ENCODE data around the gene GPR158. TPM values are rescaled to one million over a fixed set of nuclear protein-coding genes. Genes with fewer than 3 reads are reported as not detected.
A peak's percentile ranks its signal among the peaks of the same experiment; 100 is the strongest.

GPR158 gene
- under 1 TPM; 0.07 to 0.16 TPM for total RNA-seq

DNA sequence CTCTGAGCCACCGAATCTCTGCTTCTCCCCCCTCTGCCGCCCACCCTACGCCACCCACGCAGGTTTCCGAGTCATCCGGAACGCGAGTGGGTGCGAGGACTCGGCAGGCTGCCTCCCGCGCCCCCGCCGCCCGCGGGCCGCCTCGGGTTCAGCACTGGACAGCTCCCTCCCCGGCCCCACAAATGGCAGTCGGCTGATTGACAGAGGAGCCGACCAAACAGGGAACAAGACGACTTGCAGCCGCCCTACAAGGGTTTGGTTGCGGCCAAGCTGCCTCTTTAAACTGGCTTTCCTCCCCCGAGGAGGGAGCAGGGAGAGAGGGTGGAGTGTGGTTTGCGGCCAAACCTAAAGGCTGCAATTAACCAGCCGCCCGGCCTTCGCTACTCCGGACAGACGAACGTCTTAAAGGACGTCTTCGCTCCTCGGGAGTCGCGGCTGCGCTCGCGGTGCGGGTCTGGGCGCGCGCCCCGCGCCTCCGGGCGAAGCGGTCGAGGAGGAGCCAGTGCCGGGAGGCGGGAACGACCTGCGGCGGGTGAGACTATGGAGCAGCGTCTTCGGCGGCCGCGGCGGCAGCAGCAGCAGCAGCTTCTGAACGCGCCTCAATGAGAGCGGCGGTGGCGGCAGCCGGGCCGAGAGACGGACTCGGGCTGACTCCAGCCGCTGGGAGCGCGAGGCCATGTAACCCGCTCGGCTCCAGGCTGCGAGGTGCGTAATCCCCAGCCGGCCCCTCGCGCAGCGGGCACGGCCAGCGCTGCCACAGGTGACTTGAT, at the start of gene GPR158:
GPR158 (plus strand) TSS at position 541 of the 770 bp plus-strand sequence. CDS start 420 bp downstream, outside the sequence.
- peaks cover 10% of the 10 kb centered on the region for H3K4me1 ChIP-seq
- H3K36me3 ChIP-seq, result no peaks in the 10 kb centered on the region
- no peak for TF ChIP-seq CTCF (IDR thresholded peaks at IDR 0.05)
- H3K9ac ChIP-seq (ENCODE audit: low read depth in 2 of 2, low read length in 2 of 2), result no peak within 1 kb of the TSS
- H3K27me3 ChIP-seq, result peaks cover 36% of the 10 kb centered on the region
- intact Hi-C loops (cut with DNase I), result no loop called here
- no peaks in the 10 kb centered on the region for H3K9me3 ChIP-seq
- DNase-seq, result peak; percentile 91
- peak within 1 kb of the TSS; percentile 49 for H3K4me3 ChIP-seq
- no peak within 1 kb of the TSS for H3K27ac ChIP-seq

DNA sequence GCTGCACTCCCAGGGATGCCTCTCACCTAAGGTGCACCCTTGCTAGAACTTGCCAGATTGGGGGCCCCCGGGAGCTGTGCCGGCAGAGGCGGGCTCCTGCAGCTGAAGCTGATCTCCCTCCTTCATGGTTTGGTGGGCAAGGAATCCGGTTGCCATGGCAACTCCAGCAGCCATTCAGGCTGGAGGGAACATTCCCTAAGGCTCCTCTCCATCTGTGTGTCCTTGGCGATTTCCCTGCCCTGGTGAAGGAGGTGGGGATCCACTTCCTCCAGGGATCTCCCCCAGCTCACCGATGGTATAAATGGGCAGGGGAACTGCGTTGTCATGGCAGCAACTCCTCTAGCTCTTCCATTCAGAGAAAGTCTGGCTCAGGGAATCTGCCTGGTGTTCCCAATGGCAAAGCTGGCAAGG, 49.6 kb upstream of the GPR158 start:
- no peaks in the 10 kb centered on the region for H3K9me3 ChIP-seq
- DNase-seq, result no peak
- intact Hi-C loops (cut with DNase I), result no loop called here
- H3K36me3 ChIP-seq, result no peaks in the 10 kb centered on the region
- H3K4me1 ChIP-seq, result no peaks in the 10 kb centered on the region
- no peak overlapping the region for H3K4me3 ChIP-seq
- no peak overlapping the region for H3K27ac ChIP-seq
- no peak overlapping the region for H3K9ac ChIP-seq (ENCODE audit: low read depth in 2 of 2, low read length in 2 of 2)
- TF ChIP-seq CTCF (IDR thresholded peaks at IDR 0.05), result no peak
- H3K27me3 ChIP-seq, result no peaks in the 10 kb centered on the region

- no peak overlapping the region for H3K27ac ChIP-seq
- H3K4me1 ChIP-seq, result no peaks in the 10 kb centered on the region
- no peak for DNase-seq
- H3K4me3 ChIP-seq, result no peak overlapping the region
- intact Hi-C loops (cut with DNase I), result no loop called here
- no peaks in the 10 kb centered on the region for H3K9me3 ChIP-seq
- no peak overlapping the region for H3K9ac ChIP-seq (ENCODE audit: low read depth in 2 of 2, low read length in 2 of 2)
- no peaks in the 10 kb centered on the region for H3K27me3 ChIP-seq
- no peak for TF ChIP-seq CTCF (IDR thresholded peaks at IDR 0.05)
- no peaks in the 10 kb centered on the region for H3K36me3 ChIP-seq
Observed at GRCh38 chr10:25129592-25129991, 45.2 kb upstream of the GPR158 start.

DNA sequence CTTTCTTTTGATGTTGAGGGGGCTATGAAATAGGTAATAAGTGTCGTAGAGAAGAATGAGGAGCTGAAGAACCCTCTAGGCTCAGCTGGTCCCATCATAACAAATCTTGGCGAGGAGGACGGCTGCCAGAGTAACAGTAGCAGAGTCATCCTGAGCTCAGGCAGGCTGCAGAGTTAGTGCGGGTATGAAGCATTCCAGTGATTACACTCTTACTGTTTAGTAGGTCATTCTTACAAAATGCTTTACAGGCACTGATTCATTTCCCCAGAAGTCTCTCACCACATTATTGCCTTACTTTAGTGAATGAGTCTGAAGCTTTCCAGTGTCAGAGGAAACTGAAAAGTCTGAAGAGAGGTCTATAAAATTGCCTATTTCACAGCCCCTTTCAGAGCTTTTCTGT, 43.9 kb upstream of the GPR158 start:
- H3K4me3 ChIP-seq, result no peak overlapping the region
- H3K4me1 ChIP-seq, result no peaks in the 10 kb centered on the region
- H3K9ac ChIP-seq (ENCODE audit: low read depth in 2 of 2, low read length in 2 of 2), result no peak overlapping the region
- H3K27ac ChIP-seq, result no peak overlapping the region
- H3K36me3 ChIP-seq, result no peaks in the 10 kb centered on the region
- no peaks in the 10 kb centered on the region for H3K27me3 ChIP-seq
- no peak for TF ChIP-seq CTCF (IDR thresholded peaks at IDR 0.05)
- intact Hi-C loops (cut with DNase I), result no loop called here
- DNase-seq, result no peak
- no peaks in the 10 kb centered on the region for H3K9me3 ChIP-seq

DNA sequence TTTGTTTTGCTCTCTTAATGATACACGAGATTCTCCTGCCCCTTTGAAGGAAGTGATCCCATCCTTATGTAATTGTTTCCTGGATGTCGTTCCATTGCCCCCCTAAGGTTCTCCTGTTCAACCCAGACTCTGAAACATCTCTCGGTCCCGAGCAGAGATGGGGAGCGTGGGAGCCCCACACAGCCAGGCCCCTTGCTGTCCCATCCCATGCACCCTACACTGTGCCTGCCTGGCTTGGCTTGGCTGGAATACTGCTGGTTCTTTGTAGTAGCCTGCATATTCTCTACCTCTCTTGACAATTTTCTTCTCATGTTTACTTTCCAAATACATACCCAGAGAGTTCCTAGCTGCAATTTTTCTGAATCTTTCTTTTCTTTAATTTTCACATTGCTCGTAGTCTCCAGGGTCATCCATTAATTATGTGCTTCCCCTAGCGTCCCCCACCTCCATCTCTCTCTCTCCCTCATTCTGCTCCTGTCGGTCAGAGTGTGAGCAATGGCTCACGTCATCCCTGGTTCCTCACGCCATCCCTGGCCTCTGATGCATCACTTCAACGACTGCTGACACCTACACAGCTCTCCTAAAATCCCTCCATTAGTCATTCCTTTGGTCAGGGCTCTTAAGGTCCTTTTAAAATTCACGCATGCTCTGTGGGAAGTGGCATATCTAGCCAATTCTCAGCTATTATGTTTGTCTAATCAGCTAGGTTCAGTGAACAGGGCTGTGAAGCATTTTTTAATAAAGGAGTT, 32.5 kb upstream of the GPR158 start:
- Histone ChIP-seq H3K9me3 (no peaks in the 10 kb centered on the region), H3K4me1 (no peaks in the 10 kb centered on the region), H3K4me3 (no peak overlapping the region), H3K27ac (no peak overlapping the region), H3K9ac (ENCODE audit: low read depth in 2 of 2, low read length in 2 of 2) (no peak overlapping the region), H3K36me3 (no peaks in the 10 kb centered on the region), H3K27me3 (no peaks in the 10 kb centered on the region)
- no peak for DNase-seq
- intact Hi-C loops (cut with DNase I), result no loop called here
- no peak for TF ChIP-seq CTCF (IDR thresholded peaks at IDR 0.05)

Data from colonic mucosa (tissue), 4 donors.